Nephron progenitor cell (in vitro differentiated cells): ENCODE data around the gene COL13A1.

Source experiments
- DNase-seq: peaks from one replicate; pipeline ENCODE4 v3.0.0; 2021
- H3K27ac Mint-ChIP-seq: 2 replicates; pipeline ENCODE4 v1.8.0; 2021; ENCODE audit warnings: mild to moderate bottlenecking, moderate library complexity, mixed read lengths
- H3K27me3 Mint-ChIP-seq: 2 replicates; pipeline ENCODE4 v1.8.0; 2021; ENCODE audit warnings: mild to moderate bottlenecking, low read depth, mixed read lengths; ENCODE audit not compliant: poor library complexity
- H3K36me3 Mint-ChIP-seq: 2 replicates; pipeline ENCODE4 v1.8.0; 2021; ENCODE audit warnings: low read depth, mixed read lengths
- H3K4me1 Mint-ChIP-seq: 2 replicates; pipeline ENCODE4 v1.8.0; 2021; ENCODE audit warnings: mixed read lengths
- H3K4me3 Mint-ChIP-seq: 2 replicates; pipeline ENCODE4 v1.8.0; 2021; ENCODE audit warnings: mild to moderate bottlenecking, moderate library complexity, mixed read lengths
- H3K9me3 Mint-ChIP-seq: 2 replicates; pipeline ENCODE4 v1.8.0; 2021; ENCODE audit warnings: mild to moderate bottlenecking, moderate library complexity, mixed read lengths
- TF ChIP-seq, protein P1 (sequence below): fragments of 200-600 bp; sonication (generic); IDR thresholded peaks from 2 replicates; pipeline ENCODE4 v1.5.0; 2021; ENCODE audit warnings: antibody characterized with exemption

COL13A1 gene

DNA sequence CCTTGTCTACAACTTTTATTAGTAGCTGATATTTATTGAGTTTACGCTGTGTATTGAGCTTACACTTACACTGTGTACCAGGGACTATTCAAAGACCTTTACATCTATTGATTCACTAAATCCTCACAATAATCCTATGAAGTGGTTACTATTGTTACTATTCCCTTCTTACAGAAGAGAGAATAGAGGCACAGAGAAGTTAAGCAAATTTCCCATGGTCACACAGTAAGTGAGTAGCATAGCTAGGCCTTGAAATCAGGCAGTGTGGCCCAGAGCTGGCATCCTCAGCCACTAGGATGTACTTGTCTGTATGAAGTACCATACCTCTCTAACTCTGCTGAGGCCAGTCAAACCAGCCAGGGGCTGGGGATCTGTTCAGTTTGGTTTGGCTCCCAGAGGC lies 7.6 kb downstream of the COL13A1 start:
- Mint-ChIP-seq H3K4me1 (peaks cover 67% of the 10 kb centered on the region), H3K27me3 (peaks cover 30% of the 10 kb centered on the region), H3K36me3 (peaks cover 6% of the 10 kb centered on the region)

DNA sequence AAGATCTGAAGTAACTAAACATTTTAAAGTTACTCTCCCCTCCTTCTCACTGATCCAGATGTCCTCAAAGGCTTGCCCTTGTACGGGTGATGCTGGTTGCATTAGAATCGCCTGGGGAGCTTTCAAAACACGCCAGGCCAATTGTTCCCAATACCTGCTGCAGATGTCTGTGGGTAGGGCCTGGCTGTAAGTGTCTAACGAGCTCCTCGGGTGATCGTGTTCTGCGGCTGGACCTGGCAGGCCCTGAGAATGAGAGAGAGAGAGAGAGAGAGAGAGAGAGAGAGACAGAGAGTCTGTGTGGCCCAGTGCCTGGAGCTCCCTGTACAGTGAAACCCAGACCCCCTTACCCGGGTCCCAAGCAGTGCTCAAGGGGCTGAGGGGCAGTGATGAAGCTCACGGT lies 8.4 kb downstream of the COL13A1 start:
- H3K27ac Mint-ChIP-seq: peak overlapping the region; percentile 73
- no peak overlapping the region for H3K4me3 Mint-ChIP-seq
- peaks cover 22% of the 10 kb centered on the region for H3K27me3 Mint-ChIP-seq
- TF ChIP-seq, protein P1, sequence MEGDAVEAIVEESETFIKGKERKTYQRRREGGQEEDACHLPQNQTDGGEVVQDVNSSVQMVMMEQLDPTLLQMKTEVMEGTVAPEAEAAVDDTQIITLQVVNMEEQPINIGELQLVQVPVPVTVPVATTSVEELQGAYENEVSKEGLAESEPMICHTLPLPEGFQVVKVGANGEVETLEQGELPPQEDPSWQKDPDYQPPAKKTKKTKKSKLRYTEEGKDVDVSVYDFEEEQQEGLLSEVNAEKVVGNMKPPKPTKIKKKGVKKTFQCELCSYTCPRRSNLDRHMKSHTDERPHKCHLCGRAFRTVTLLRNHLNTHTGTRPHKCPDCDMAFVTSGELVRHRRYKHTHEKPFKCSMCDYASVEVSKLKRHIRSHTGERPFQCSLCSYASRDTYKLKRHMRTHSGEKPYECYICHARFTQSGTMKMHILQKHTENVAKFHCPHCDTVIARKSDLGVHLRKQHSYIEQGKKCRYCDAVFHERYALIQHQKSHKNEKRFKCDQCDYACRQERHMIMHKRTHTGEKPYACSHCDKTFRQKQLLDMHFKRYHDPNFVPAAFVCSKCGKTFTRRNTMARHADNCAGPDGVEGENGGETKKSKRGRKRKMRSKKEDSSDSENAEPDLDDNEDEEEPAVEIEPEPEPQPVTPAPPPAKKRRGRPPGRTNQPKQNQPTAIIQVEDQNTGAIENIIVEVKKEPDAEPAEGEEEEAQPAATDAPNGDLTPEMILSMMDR: no peak
- H3K9me3 Mint-ChIP-seq: no peaks in the 10 kb centered on the region
- no peak for DNase-seq
- peaks cover 62% of the 10 kb centered on the region for H3K4me1 Mint-ChIP-seq
- H3K36me3 Mint-ChIP-seq: peaks cover 6% of the 10 kb centered on the region

More for the DNA sequence above, 7.6 kb downstream of the COL13A1 start:
- TF ChIP-seq, protein P1: no peak
- Mint-ChIP-seq H3K9me3 (no peaks in the 10 kb centered on the region), H3K27ac (no peak overlapping the region), H3K4me3 (no peak overlapping the region)
- no peak for DNase-seq

DNA sequence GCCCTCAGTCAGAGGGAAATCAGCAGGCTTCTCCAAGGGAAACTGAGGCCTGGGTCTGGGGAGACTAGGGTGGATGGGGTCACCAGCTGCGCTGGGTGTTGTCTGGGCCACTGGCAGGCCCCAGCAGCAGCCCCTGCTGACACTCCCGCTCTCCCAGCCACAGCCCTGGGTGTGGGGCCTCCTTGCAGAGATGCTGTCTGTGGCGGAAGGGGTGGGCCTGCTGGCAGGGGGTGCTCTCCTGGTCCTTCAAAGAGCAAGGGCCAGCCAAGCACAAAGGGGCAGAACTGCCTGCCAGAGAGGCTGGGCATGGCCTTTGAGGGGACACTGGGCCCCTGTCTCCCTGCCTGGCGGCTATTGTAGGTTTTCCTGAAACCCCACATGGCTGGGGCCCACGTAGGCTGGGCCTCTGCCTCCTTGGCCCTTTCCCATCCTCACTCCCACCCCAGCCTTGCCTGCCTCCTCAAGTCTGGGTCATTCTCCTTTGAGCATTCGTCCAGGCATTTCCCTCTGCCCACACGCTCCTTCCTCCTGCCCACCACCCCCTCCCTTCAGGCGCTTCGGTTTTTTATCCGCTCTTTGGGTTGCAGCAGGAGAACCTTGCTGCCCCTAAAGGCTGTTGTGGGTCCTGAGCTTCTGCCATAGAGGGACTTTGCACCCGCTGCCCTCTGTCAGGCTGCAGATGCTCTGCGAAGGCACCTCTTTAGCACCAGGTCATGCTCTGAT lies 9.1 kb downstream of the COL13A1 start:
- no peak overlapping the region for H3K27ac Mint-ChIP-seq
- no peaks in the 10 kb centered on the region for H3K9me3 Mint-ChIP-seq
- peaks cover 61% of the 10 kb centered on the region for H3K4me1 Mint-ChIP-seq
- H3K27me3 Mint-ChIP-seq: peaks cover 20% of the 10 kb centered on the region
- H3K4me3 Mint-ChIP-seq: no peak overlapping the region
- no peak for DNase-seq
- peaks cover 6% of the 10 kb centered on the region for H3K36me3 Mint-ChIP-seq
- TF ChIP-seq, protein P1: no peak

DNA sequence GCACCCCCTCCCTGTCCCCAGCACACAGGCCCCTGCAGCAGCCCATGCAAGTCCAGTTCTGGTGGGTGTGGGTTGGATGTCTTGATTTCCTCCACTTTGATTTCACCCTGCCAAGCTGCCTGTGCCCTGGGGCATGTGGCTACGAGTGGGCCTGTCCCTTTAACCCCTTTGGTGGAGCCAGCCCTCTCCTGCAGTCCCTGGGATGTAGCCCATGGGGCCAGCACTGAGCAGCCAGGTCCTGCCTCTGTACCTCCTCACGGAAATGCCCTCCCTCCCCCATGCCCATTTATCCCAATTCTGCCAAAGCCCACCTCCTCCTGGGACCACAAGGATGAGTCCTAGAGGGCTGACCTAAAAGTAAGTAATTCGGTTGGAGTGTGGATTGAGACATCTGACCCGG lies 11.9 kb downstream of the COL13A1 start:
- TF ChIP-seq, protein P1: no peak
- H3K9me3 Mint-ChIP-seq: peaks cover 4% of the 10 kb centered on the region
- peaks cover 4% of the 10 kb centered on the region for H3K36me3 Mint-ChIP-seq
- H3K4me1 Mint-ChIP-seq: peaks cover 75% of the 10 kb centered on the region
- no peak for DNase-seq
- H3K27ac Mint-ChIP-seq: no peak overlapping the region
- H3K27me3 Mint-ChIP-seq: peaks cover 20% of the 10 kb centered on the region
- no peak overlapping the region for H3K4me3 Mint-ChIP-seq

DNA sequence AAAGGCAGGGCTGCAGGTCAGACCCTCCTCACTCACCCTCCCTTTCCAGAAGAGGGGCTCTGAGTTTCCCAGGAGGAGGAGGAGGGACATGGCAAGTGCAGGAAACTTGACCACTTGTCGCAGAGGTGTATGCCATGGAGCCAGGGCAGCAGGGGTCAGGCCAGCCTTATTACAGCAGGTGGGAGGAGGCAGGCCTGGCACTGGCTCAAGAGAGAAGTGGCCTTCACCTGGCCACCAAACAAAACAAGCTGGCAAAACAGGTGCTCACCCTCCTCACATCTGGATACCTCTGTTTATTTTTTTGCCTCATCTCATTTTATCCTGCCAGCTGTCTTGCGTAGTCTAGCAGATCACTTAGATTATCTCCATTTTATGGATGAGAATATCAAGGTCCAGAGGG lies 12.5 kb downstream of the COL13A1 start:
- H3K4me3 Mint-ChIP-seq: no peak overlapping the region
- H3K27ac Mint-ChIP-seq: no peak overlapping the region
- DNase-seq: no peak
- H3K9me3 Mint-ChIP-seq: peaks cover 9% of the 10 kb centered on the region
- peaks cover 9% of the 10 kb centered on the region for H3K36me3 Mint-ChIP-seq
- H3K27me3 Mint-ChIP-seq: peaks cover 23% of the 10 kb centered on the region
- TF ChIP-seq, protein P1: no peak
- H3K4me1 Mint-ChIP-seq: peaks cover 75% of the 10 kb centered on the region

DNA sequence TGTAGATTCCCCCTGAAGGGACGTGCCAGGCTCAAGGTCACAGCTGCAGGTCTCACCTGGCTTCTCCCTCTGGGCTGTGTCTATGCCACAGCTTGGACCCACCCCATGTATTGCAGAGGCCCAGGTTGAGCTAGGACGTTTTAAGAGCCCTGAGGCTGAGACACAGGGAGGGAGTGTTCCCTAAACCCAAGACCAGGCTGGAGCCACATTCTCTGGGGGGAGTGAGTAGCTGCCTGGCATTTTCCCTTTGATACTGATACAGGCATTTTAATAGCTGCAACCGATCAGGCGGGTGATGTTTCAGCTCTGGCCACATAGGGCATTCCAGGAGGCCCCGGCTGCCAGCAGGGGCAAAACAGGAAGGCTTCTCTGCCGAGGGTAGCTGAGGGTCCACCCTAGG lies 13.4 kb downstream of the COL13A1 start:
- Mint-ChIP-seq H3K4me3 (no peak overlapping the region), H3K36me3 (peaks cover 14% of the 10 kb centered on the region), H3K27ac (no peak overlapping the region), H3K27me3 (peaks cover 18% of the 10 kb centered on the region), H3K4me1 (peaks cover 73% of the 10 kb centered on the region), H3K9me3 (peaks cover 14% of the 10 kb centered on the region)
- DNase-seq: no peak
- TF ChIP-seq, protein P1: no peak
